ENCODE data around the gene SOX4. TPM values are rescaled to one million over a fixed set of nuclear protein-coding genes. Genes with fewer than 3 reads are reported as not detected.
A peak's percentile ranks its signal among the peaks of the same experiment; 100 is the strongest.
"Not testable (repeated sequence)": the region's sequence is repeated elsewhere in the genome, so short reads cannot be mapped to it uniquely, and the experiment has no call there.

SOX4 gene
- total RNA-seq (71.0 TPM), polyA plus RNA-seq (6.3 TPM)

- WGBS, result under 1% methylated on average over 19 of the region's 19 CpGs
- peak; percentile 99 for DNase-seq (ENCODE audit: extremely low spot score)
- peak within 1 kb of the TSS; percentile 90 for H3K27ac ChIP-seq (ENCODE audit: low read depth)
- H3K36me3 ChIP-seq (ENCODE audit: insufficient read depth), result no peaks in the 10 kb centered on the region
- no peaks in the 10 kb centered on the region for H3K4me1 ChIP-seq (ENCODE audit: insufficient read depth)
- H3K4me3 ChIP-seq (ENCODE audit: low read depth, low read length), result peak within 1 kb of the TSS; percentile 79
Measured at GRCh38 chr6:21593412-21593926, at the start of gene SOX4. SOX4 (plus strand) TSS chr6:21593751; CDS start chr6:21594535, 784 bp downstream.

GRCh38 chr6:21552286-21552685 lies 41.3 kb upstream of the SOX4 start:
- 93% methylated on average over 27 of the region's 27 CpGs for WGBS
- DNase-seq (ENCODE audit: extremely low spot score); H3K36me3 ChIP-seq (ENCODE audit: insufficient read depth); H3K27ac ChIP-seq (ENCODE audit: low read depth); H3K4me3 ChIP-seq (ENCODE audit: low read depth, low read length); H3K4me1 ChIP-seq (ENCODE audit: insufficient read depth): not testable (repeated sequence)

GRCh38 chr6:21554286-21554685 lies 39.3 kb upstream of the SOX4 start:
- Histone ChIP-seq H3K36me3 (ENCODE audit: insufficient read depth) (no peaks in the 10 kb centered on the region), H3K4me3 (ENCODE audit: low read depth, low read length) (no peak overlapping the region), H3K4me1 (ENCODE audit: insufficient read depth) (no peaks in the 10 kb centered on the region), H3K27ac (ENCODE audit: low read depth) (no peak overlapping the region)
- 84% methylated on average over 5 of the region's 5 CpGs for WGBS
- no peak for DNase-seq (ENCODE audit: extremely low spot score)

- H3K36me3 ChIP-seq (ENCODE audit: insufficient read depth), result no peaks in the 10 kb centered on the region
- no peak for DNase-seq (ENCODE audit: extremely low spot score)
- H3K4me3 ChIP-seq (ENCODE audit: low read depth, low read length), result no peak overlapping the region
- 85% methylated on average over 5 of the region's 5 CpGs for WGBS
- no peak overlapping the region for H3K27ac ChIP-seq (ENCODE audit: low read depth)
- no peaks in the 10 kb centered on the region for H3K4me1 ChIP-seq (ENCODE audit: insufficient read depth)
Measured at GRCh38 chr6:21555197-21555596, 38.4 kb upstream of the SOX4 start.

GRCh38 chr6:21556511-21556910 lies 37.0 kb upstream of the SOX4 start:
- Histone ChIP-seq H3K27ac (ENCODE audit: low read depth) (no peak overlapping the region), H3K4me3 (ENCODE audit: low read depth, low read length) (no peak overlapping the region), H3K4me1 (ENCODE audit: insufficient read depth) (no peaks in the 10 kb centered on the region), H3K36me3 (ENCODE audit: insufficient read depth) (no peaks in the 10 kb centered on the region)
- 90% methylated on average over 6 of the region's 6 CpGs for WGBS
- no peak for DNase-seq (ENCODE audit: extremely low spot score)

- Histone ChIP-seq H3K36me3 (ENCODE audit: insufficient read depth) (no peaks in the 10 kb centered on the region), H3K4me1 (ENCODE audit: insufficient read depth) (no peaks in the 10 kb centered on the region), H3K4me3 (ENCODE audit: low read depth, low read length) (no peak overlapping the region), H3K27ac (ENCODE audit: low read depth) (no peak overlapping the region)
- DNase-seq (ENCODE audit: extremely low spot score), result no peak
- 71% methylated on average over 5 of the region's 5 CpGs for WGBS
Measured at GRCh38 chr6:21556968-21557721, 36.4 kb upstream of the SOX4 start.

GRCh38 chr6:21559238-21559637 lies 34.3 kb upstream of the SOX4 start:
- H3K36me3 ChIP-seq (ENCODE audit: insufficient read depth), result no peaks in the 10 kb centered on the region
- WGBS, result 91% methylated on average over 3 of the region's 3 CpGs
- no peak for DNase-seq (ENCODE audit: extremely low spot score)
- no peak overlapping the region for H3K4me3 ChIP-seq (ENCODE audit: low read depth, low read length)
- no peaks in the 10 kb centered on the region for H3K4me1 ChIP-seq (ENCODE audit: insufficient read depth)
- no peak overlapping the region for H3K27ac ChIP-seq (ENCODE audit: low read depth)

- Histone ChIP-seq H3K4me3 (ENCODE audit: low read depth, low read length) (no peak overlapping the region), H3K27ac (ENCODE audit: low read depth) (no peak overlapping the region), H3K36me3 (ENCODE audit: insufficient read depth) (no peaks in the 10 kb centered on the region), H3K4me1 (ENCODE audit: insufficient read depth) (no peaks in the 10 kb centered on the region)
- WGBS, result 84% methylated on average over 2 of the region's 2 CpGs
- no peak for DNase-seq (ENCODE audit: extremely low spot score)
Measured at GRCh38 chr6:21560249-21560648, 33.3 kb upstream of the SOX4 start.

- 91% methylated on average over 1 of the region's 1 CpG for WGBS
- Histone ChIP-seq H3K4me1 (ENCODE audit: insufficient read depth) (no peaks in the 10 kb centered on the region), H3K4me3 (ENCODE audit: low read depth, low read length) (no peak overlapping the region), H3K27ac (ENCODE audit: low read depth) (no peak overlapping the region), H3K36me3 (ENCODE audit: insufficient read depth) (no peaks in the 10 kb centered on the region)
- no peak for DNase-seq (ENCODE audit: extremely low spot score)
Measured at GRCh38 chr6:21565431-21565830, 28.1 kb upstream of the SOX4 start.

- no peak for DNase-seq (ENCODE audit: extremely low spot score)
- Histone ChIP-seq H3K27ac (ENCODE audit: low read depth) (no peak overlapping the region), H3K4me1 (ENCODE audit: insufficient read depth) (no peaks in the 10 kb centered on the region), H3K36me3 (ENCODE audit: insufficient read depth) (no peaks in the 10 kb centered on the region), H3K4me3 (ENCODE audit: low read depth, low read length) (no peak overlapping the region)
Measured at GRCh38 chr6:21578523-21578922, 15.0 kb upstream of the SOX4 start.

GRCh38 chr6:21582651-21583050 lies 10.9 kb upstream of the SOX4 start:
- no peaks in the 10 kb centered on the region for H3K4me1 ChIP-seq (ENCODE audit: insufficient read depth)
- no peaks in the 10 kb centered on the region for H3K36me3 ChIP-seq (ENCODE audit: insufficient read depth)
- no peak overlapping the region for H3K27ac ChIP-seq (ENCODE audit: low read depth)
- no peak overlapping the region for H3K4me3 ChIP-seq (ENCODE audit: low read depth, low read length)
- DNase-seq (ENCODE audit: extremely low spot score), result no peak

- Histone ChIP-seq H3K4me3 (ENCODE audit: low read depth, low read length) (no peak overlapping the region), H3K27ac (ENCODE audit: low read depth) (no peak overlapping the region), H3K4me1 (ENCODE audit: insufficient read depth) (no peaks in the 10 kb centered on the region), H3K36me3 (ENCODE audit: insufficient read depth) (no peaks in the 10 kb centered on the region)
- WGBS, result 70% methylated on average over 3 of the region's 3 CpGs
- DNase-seq (ENCODE audit: extremely low spot score), result no peak
Measured at GRCh38 chr6:21586300-21586699, 7.3 kb upstream of the SOX4 start.

- peak overlapping the region; percentile 39 for H3K4me3 ChIP-seq (ENCODE audit: low read depth, low read length)
Measured at GRCh38 chr6:21586740-21587178, 6.8 kb upstream of the SOX4 start.

GRCh38 chr6:21587179-21587960 lies 6.2 kb upstream of the SOX4 start:
- H3K4me3 ChIP-seq (ENCODE audit: low read depth, low read length), result peak overlapping the region; percentile 39
- no peaks in the 10 kb centered on the region for H3K36me3 ChIP-seq (ENCODE audit: insufficient read depth)
- no peak for DNase-seq (ENCODE audit: extremely low spot score)
- peak overlapping the region; percentile 70 for H3K27ac ChIP-seq (ENCODE audit: low read depth)
- H3K4me1 ChIP-seq (ENCODE audit: insufficient read depth), result no peaks in the 10 kb centered on the region
- under 1% methylated on average over 54 of the region's 54 CpGs for WGBS

More at GRCh38 chr6:21586740-21587178, 6.8 kb upstream of the SOX4 start:
- H3K27ac ChIP-seq (ENCODE audit: low read depth), result peak overlapping the region; percentile 70
- H3K36me3 ChIP-seq (ENCODE audit: insufficient read depth), result no peaks in the 10 kb centered on the region
- no peak for DNase-seq (ENCODE audit: extremely low spot score)
- 10% methylated on average over 15 of the region's 15 CpGs for WGBS
- H3K4me1 ChIP-seq (ENCODE audit: insufficient read depth), result no peaks in the 10 kb centered on the region

All from urinary bladder (tissue), 4 donors.